ENCODE results near the gene C18orf63. TPM values are rescaled to one million over a fixed set of nuclear protein-coding genes. Genes with fewer than 3 reads are reported as not detected.
A peak's percentile ranks its signal among the peaks of the same experiment; 100 is the strongest.

Gene C18orf63
- total and polyA plus RNA-seq, 4 experiments from 2014 or later = not detected

GRCh38 chr18:74395648-74396154 lies 80.1 kb downstream of the C18orf63 start:
- ChIA-PET POLR2A (ENCODE audit: partially characterized antibody) (no interaction called here), CTCF (ENCODE audit: partially characterized antibody) (no interaction called here)
- no peaks in the 10 kb centered on the region for H3K4me1 ChIP-seq (ENCODE audit: insufficient read depth, low read length)
- H3K9me3 ChIP-seq (ENCODE audit: control insufficient read depth in 1 of 2, low read length in 2 of 2) = no peaks in the 10 kb centered on the region
- Mint-ChIP-seq H3K27ac (peak overlapping the region in 1 of 7 donors; percentile 60), H3K4me3 (no peak overlapping the region), H3K27me3 (peaks cover 5 to 7% of the 10 kb centered on the region in 2 donors), H3K4me1 (peaks cover 4 to 7% (median 6%) of the 10 kb centered on the region in 4 donors), H3K9me3 (no peaks in the 10 kb centered on the region), H3K36me3 (no peaks in the 10 kb centered on the region)
- H3K27me3 ChIP-seq (ENCODE audit: insufficient read depth, low read length) = no peaks in the 10 kb centered on the region
- H3K4me3 ChIP-seq (ENCODE audit: low read length in 2 of 2) = no peak overlapping the region
- intact Hi-C loops (cut with micrococcal nuclease) = no loop called here
- H3K36me3 ChIP-seq (ENCODE audit: insufficient read depth, low read length) = no peaks in the 10 kb centered on the region
- no peak overlapping the region for H3K27ac ChIP-seq (ENCODE audit: low read depth, low read length)
- DNase-seq = no peak

GRCh38 chr18:74396171-74397169 lies 80.8 kb downstream of the C18orf63 start:
- no peaks in the 10 kb centered on the region for H3K36me3 ChIP-seq (ENCODE audit: insufficient read depth, low read length)
- no peak overlapping the region for H3K4me3 ChIP-seq (ENCODE audit: low read length in 2 of 2)
- intact Hi-C loops (cut with micrococcal nuclease) = no loop called here
- H3K4me3 Mint-ChIP-seq = no peak overlapping the region
- peaks cover 2 to 7% (median 5%) of the 10 kb centered on the region in 4 donors for H3K4me1 Mint-ChIP-seq
- ChIA-PET CTCF (ENCODE audit: partially characterized antibody) (interaction anchor here (0.6 kb wide), 1 partner anchor 9 kb away, joined by 3 read pairs; no protein-coding TSS in a partner anchor), POLR2A (ENCODE audit: partially characterized antibody) (no interaction called here)
- H3K9me3 ChIP-seq (ENCODE audit: control insufficient read depth in 1 of 2, low read length in 2 of 2) = no peaks in the 10 kb centered on the region
- H3K9me3 Mint-ChIP-seq = no peaks in the 10 kb centered on the region
- H3K27ac Mint-ChIP-seq = no peak overlapping the region
- no peak overlapping the region for H3K27ac ChIP-seq (ENCODE audit: low read depth, low read length)
- no peaks in the 10 kb centered on the region for H3K27me3 ChIP-seq (ENCODE audit: insufficient read depth, low read length)
- no peaks in the 10 kb centered on the region for H3K36me3 Mint-ChIP-seq
- H3K4me1 ChIP-seq (ENCODE audit: insufficient read depth, low read length) = no peaks in the 10 kb centered on the region
- no peak for DNase-seq
- H3K27me3 Mint-ChIP-seq = peaks cover 5 to 7% of the 10 kb centered on the region in 2 donors

- DNase-seq = no peak
- no peaks in the 10 kb centered on the region for H3K9me3 Mint-ChIP-seq
- H3K27ac Mint-ChIP-seq = no peak overlapping the region
- H3K36me3 ChIP-seq (ENCODE audit: insufficient read depth, low read length) = no peaks in the 10 kb centered on the region
- CTCF ChIA-PET (ENCODE audit: partially characterized antibody) = no interaction called here
- H3K36me3 Mint-ChIP-seq = no peaks in the 10 kb centered on the region
- no peaks in the 10 kb centered on the region for H3K27me3 ChIP-seq (ENCODE audit: insufficient read depth, low read length)
- H3K4me3 Mint-ChIP-seq = no peak overlapping the region
- intact Hi-C loops (cut with micrococcal nuclease) = no loop called here
- no peak overlapping the region for H3K27ac ChIP-seq (ENCODE audit: low read depth, low read length)
- H3K4me1 Mint-ChIP-seq = peaks cover 2 to 7% (median 5%) of the 10 kb centered on the region in 4 donors
- POLR2A ChIA-PET (ENCODE audit: partially characterized antibody) = no interaction called here
- no peak overlapping the region for H3K4me3 ChIP-seq (ENCODE audit: low read length in 2 of 2)
- H3K9me3 ChIP-seq (ENCODE audit: control insufficient read depth in 1 of 2, low read length in 2 of 2) = no peaks in the 10 kb centered on the region
- H3K27me3 Mint-ChIP-seq = peaks cover 4 to 7% of the 10 kb centered on the region in 2 donors
- no peaks in the 10 kb centered on the region for H3K4me1 ChIP-seq (ENCODE audit: insufficient read depth, low read length)
These were observed 81.9 kb downstream of the C18orf63 start for GRCh38 chr18:74397572-74397971.

GRCh38 chr18:74399091-74399887 lies 83.7 kb downstream of the C18orf63 start:
- Histone ChIP-seq H3K27ac (ENCODE audit: low read depth, low read length) (no peak overlapping the region), H3K4me3 (ENCODE audit: low read length in 2 of 2) (no peak overlapping the region), H3K9me3 (ENCODE audit: control insufficient read depth in 1 of 2, low read length in 2 of 2) (no peaks in the 10 kb centered on the region), H3K4me1 (ENCODE audit: insufficient read depth, low read length) (no peaks in the 10 kb centered on the region), H3K27me3 (ENCODE audit: insufficient read depth, low read length) (no peaks in the 10 kb centered on the region), H3K36me3 (ENCODE audit: insufficient read depth, low read length) (no peaks in the 10 kb centered on the region)
- Mint-ChIP-seq H3K4me1 (peaks cover 2 to 7% (median 5%) of the 10 kb centered on the region in 4 donors), H3K27ac (no peak overlapping the region), H3K4me3 (peak overlapping the region in 1 of 8 donors; percentile 24), H3K27me3 (peaks cover 4 to 7% of the 10 kb centered on the region in 2 donors), H3K36me3 (no peaks in the 10 kb centered on the region), H3K9me3 (no peaks in the 10 kb centered on the region)
- CTCF ChIA-PET (ENCODE audit: partially characterized antibody) = no interaction called here
- DNase-seq = no peak
- intact Hi-C loops (cut with micrococcal nuclease) = no loop called here
- POLR2A ChIA-PET (ENCODE audit: partially characterized antibody) = no interaction called here

- Histone ChIP-seq H3K27me3 (ENCODE audit: insufficient read depth, low read length) (no peaks in the 10 kb centered on the region), H3K36me3 (ENCODE audit: insufficient read depth, low read length) (no peaks in the 10 kb centered on the region), H3K4me3 (ENCODE audit: low read length in 2 of 2) (no peak overlapping the region), H3K4me1 (ENCODE audit: insufficient read depth, low read length) (no peaks in the 10 kb centered on the region), H3K27ac (ENCODE audit: low read depth, low read length) (no peak overlapping the region), H3K9me3 (ENCODE audit: control insufficient read depth in 1 of 2, low read length in 2 of 2) (no peaks in the 10 kb centered on the region)
- intact Hi-C loops (cut with micrococcal nuclease) = no loop called here
- Mint-ChIP-seq H3K9me3 (peaks cover 0 to 6% (median 0%) of the 10 kb centered on the region in 8 donors), H3K36me3 (no peaks in the 10 kb centered on the region), H3K4me1 (peaks cover 2 to 7% (median 5%) of the 10 kb centered on the region in 4 donors), H3K4me3 (no peak overlapping the region), H3K27me3 (peaks cover 4 to 7% of the 10 kb centered on the region in 2 donors), H3K27ac (no peak overlapping the region)
- no peak for DNase-seq
- CTCF ChIA-PET (ENCODE audit: partially characterized antibody) = no interaction called here
- POLR2A ChIA-PET (ENCODE audit: partially characterized antibody) = no interaction called here
These were observed 85.2 kb downstream of the C18orf63 start for GRCh38 chr18:74400813-74401212.

- Mint-ChIP-seq H3K9me3 (peaks cover 0 to 6% (median 0%) of the 10 kb centered on the region in 8 donors), H3K36me3 (no peaks in the 10 kb centered on the region), H3K4me1 (peaks cover 9 to 15% (median 12%) of the 10 kb centered on the region in 4 donors), H3K27me3 (peaks cover 2 to 3% of the 10 kb centered on the region in 2 donors), H3K27ac (no peak overlapping the region), H3K4me3 (no peak overlapping the region)
- POLR2A ChIA-PET (ENCODE audit: partially characterized antibody) = no interaction called here
- Histone ChIP-seq H3K4me3 (ENCODE audit: low read length in 2 of 2) (no peak overlapping the region), H3K36me3 (ENCODE audit: insufficient read depth, low read length) (no peaks in the 10 kb centered on the region), H3K27me3 (ENCODE audit: insufficient read depth, low read length) (no peaks in the 10 kb centered on the region), H3K9me3 (ENCODE audit: control insufficient read depth in 1 of 2, low read length in 2 of 2) (no peaks in the 10 kb centered on the region), H3K4me1 (ENCODE audit: insufficient read depth, low read length) (peaks cover 8% of the 10 kb centered on the region), H3K27ac (ENCODE audit: low read depth, low read length) (no peak overlapping the region)
- DNase-seq = no peak
- intact Hi-C loops (cut with micrococcal nuclease) = no loop called here
- CTCF ChIA-PET (ENCODE audit: partially characterized antibody) = no interaction called here
These were observed 87.3 kb downstream of the C18orf63 start for GRCh38 chr18:74402806-74403433.

All from CD4-positive, alpha-beta memory T cell (primary cell).